HG03045 (cell line): Measurements from ENCODE around the gene NAE1.

ENCODE experiments used
- ATAC-seq: cut with Tn5 transposase; IDR thresholded peaks from one replicate; pipeline ENCODE4 v1.9.1; 2021; ENCODE audit warnings: mild to moderate bottlenecking, moderate library complexity; ENCODE audit not compliant: unreplicated experiment

Gene NAE1

GRCh38 chr16:66850115-66850815 is 19.5 kb upstream of the NAE1 start:
- ATAC-seq, result no peak

GRCh38 chr16:66849549-66849948 is 18.8 kb upstream of the NAE1 start:
- no peak for ATAC-seq

- ATAC-seq, result no peak
Observed at GRCh38 chr16:66849021-66849420, 18.2 kb upstream of the NAE1 start.

- no peak for ATAC-seq
Observed at GRCh38 chr16:66848172-66848571, 17.4 kb upstream of the NAE1 start.

- no peak for ATAC-seq
Observed at GRCh38 chr16:66847533-66848067, 16.8 kb upstream of the NAE1 start.

GRCh38 chr16:66846831-66847230 is 16.1 kb upstream of the NAE1 start:
- no peak for ATAC-seq

- ATAC-seq, result no peak
Observed at GRCh38 chr16:66846266-66846665, 15.5 kb upstream of the NAE1 start.

- no peak for ATAC-seq
Observed at GRCh38 chr16:66845791-66846221, 15.0 kb upstream of the NAE1 start.

- ATAC-seq, result no peak
Observed at GRCh38 chr16:66845080-66845410, 14.3 kb upstream of the NAE1 start.

GRCh38 chr16:66844342-66845079 is 13.7 kb upstream of the NAE1 start, which contains the start of gene CA7:
Gene CA7, plus strand, starts transcription at chr16:66844414. Its CDS starts 74 bp downstream, at chr16:66844488.
- no peak for ATAC-seq

GRCh38 chr16:66844009-66844341 is 13.2 kb upstream of the NAE1 start:
- no peak for ATAC-seq

- ATAC-seq, result no peak
Observed at GRCh38 chr16:66843191-66843590, 12.4 kb upstream of the NAE1 start.

- no peak for ATAC-seq
Observed at GRCh38 chr16:66842765-66843164, 12.0 kb upstream of the NAE1 start.

- no peak for ATAC-seq
Observed at GRCh38 chr16:66841366-66841765, 10.6 kb upstream of the NAE1 start.

GRCh38 chr16:66840883-66841282 is 10.1 kb upstream of the NAE1 start:
- ATAC-seq, result no peak

- ATAC-seq, result no peak
Observed at GRCh38 chr16:66834746-66835145, 4.0 kb upstream of the NAE1 start.

GRCh38 chr16:66832661-66833305 is 2.0 kb upstream of the NAE1 start:
- ATAC-seq, result no peak

GRCh38 chr16:66832190-66832589 is 1.4 kb upstream of the NAE1 start:
- no peak for ATAC-seq

GRCh38 chr16:66824006-66824405 is 6.8 kb downstream of the NAE1 start:
- ATAC-seq, result no peak

- ATAC-seq, result no peak
Observed at GRCh38 chr16:66814734-66815133, 16.0 kb downstream of the NAE1 start.

- ATAC-seq, result no peak
Observed at GRCh38 chr16:66811043-66811442, 19.7 kb downstream of the NAE1 start.

- no peak for ATAC-seq
Observed at GRCh38 chr16:66810391-66810790, 20.4 kb downstream of the NAE1 start.
